Pancreas (tissue), 10 donors: ENCODE measurements around the gene PCCA. TPM values are rescaled to one million over a fixed set of nuclear protein-coding genes. Genes with fewer than 3 reads are reported as not detected.

Experiments used
- ATAC-seq, 4 donors: fragments of 200-7000 bp; cut with Tn5 transposase; one replicate each; pipeline versions ENCODE4 v1.8.0 to v1.9.1; 2020; ENCODE audit warnings: mild to moderate bottlenecking in 4 of 4, moderate library complexity in 4 of 4
- DNase-seq, 6 donors: peaks; one replicate each; pipeline ENCODE4 v3.0.0-alpha.2; 2020
- FAIRE-seq: peaks from 2 replicates; lab custom pipeline; 2012; peaks lifted over from hg19 to GRCh38; lab: Jason Lieb, UNC
- H3K27ac ChIP-seq, 4 donors: fragments of 200-600 bp; sonication (generic); 1 replicate in 3 of 4; 2 replicates in 1 of 4; pipeline versions ENCODE4 v1.5.0 to v1.8.0; 2020
- H3K27me3 ChIP-seq, 4 donors: fragments of 200-600 bp; one replicate each; pipeline ENCODE4 v1.8.0; 2021
- H3K36me3 ChIP-seq, 3 donors: fragments of 200-600 bp; sonication (generic) in 1 of 3; one replicate each; pipeline versions ENCODE4 v1.5.0 to v1.8.0; 2020 to 2021
- H3K4me1 ChIP-seq, 3 donors: fragments of 200-600 bp; one replicate each; pipeline ENCODE4 v1.8.0; 2021
- H3K4me3 ChIP-seq, 4 donors: fragments of 200-600 bp; sonication (generic) in 2 of 4; one replicate each; pipeline versions ENCODE4 v1.5.0 to v1.8.0; 2020 to 2021
- H3K9me3 ChIP-seq, 4 donors: fragments of 200-600 bp; one replicate each; pipeline ENCODE4 v1.8.0; 2021
- CTCF ChIP-seq, 4 donors: fragments of 200-600 bp; sonication (generic) in 3 of 4; IDR thresholded peaks; one replicate each; pipeline versions ENCODE4 v1.5.0 to v1.8.0; 2021; ENCODE audit warnings: antibody characterized with exemption in 4 of 4
- WGBS, 2 donors: extraction: QIAGEN DNeasy Blood & Tissue Kit; methylation state at CpG; one replicate each; pipeline ENCODE4 v1.1.7; 2013; 5-methylcytosine and 5-hydroxymethylcytosine counted together
- intact Hi-C, 3 donors: fragments of 100-400 bp; cut with DNase I; formaldehyde crosslinking; loops; one replicate each; pipeline versions ENCODE4 v1.11.1 to v1.14.2; 2022
- polyA plus RNA-seq, 2 donors: library from polyadenylated mRNA; stranded (reverse); fragments of 200-250 nt; gene quantifications; one replicate each; pipeline ENCODE4 v1.2.3, GENCODE V29; 2013
- total RNA-seq, 6 donors: library from RNA; stranded (reverse); fragmentation: NEBNext Ultra II Directional in 4 of 6; extraction: Animal tissue kit (Norgen Biotek cat#: 25700) in 4 of 6; gene quantifications; one replicate each; pipeline versions ENCODE4 v1.2.1 to v1.2.4, GENCODE V29; 2021 to 2023
- donor health status: healthy with polysubstance abuse.
- donor health status: DM: no; HTN: no; CAD: no; lungs with moderate emphysema.
- donor health status: DM: no; HTN: no; CAD: no.
- donor health status: control.
- donor health status: control.
- donor health status: Bipolar disorder and iron deficiency.
- donor health status: DM: yes; HTN: yes; CAD: no.
- donor health status: DM: no; HTN: no; CAD: no.
- donor health status: DM: no; HTN: no; CAD: no.
- donor health status: DM: yes; HTN: yes; CAD: no.

Gene PCCA
- total and polyA plus RNA-seq, 8 donors, result 14.2 to 32.1 (median 24.1) TPM

GRCh38 chr13:100480676-100481075, 391.8 kb downstream of the PCCA start:
- no peak for DNase-seq
- intact Hi-C loops, result no loop called here
- FAIRE-seq, result no peak
- Histone ChIP-seq H3K9me3 (no peaks in the 10 kb centered on the region), H3K4me1 (no peaks in the 10 kb centered on the region), H3K27ac (no peak overlapping the region), H3K4me3 (no peak overlapping the region), H3K27me3 (no peaks in the 10 kb centered on the region), H3K36me3 (no peaks in the 10 kb centered on the region)
- ATAC-seq, result no peak
- no peak for TF ChIP-seq CTCF (IDR thresholded peaks at IDR 0.05)
- 95 to 99% methylated on average over 9 of the region's 9 CpGs for WGBS, 2 donors

GRCh38 chr13:100483139-100483538, 394.2 kb downstream of the PCCA start:
- no peaks in the 10 kb centered on the region for H3K9me3 ChIP-seq
- no peaks in the 10 kb centered on the region for H3K36me3 ChIP-seq
- no peak for DNase-seq
- H3K4me1 ChIP-seq, result no peaks in the 10 kb centered on the region
- no peak for ATAC-seq
- H3K4me3 ChIP-seq, result no peak overlapping the region
- no peak overlapping the region for H3K27ac ChIP-seq
- 89 to 90% methylated on average over 6 of the region's 6 CpGs for WGBS, 2 donors
- TF ChIP-seq CTCF (IDR thresholded peaks at IDR 0.05), result no peak
- no peaks in the 10 kb centered on the region for H3K27me3 ChIP-seq
- intact Hi-C loops, result no loop called here
- FAIRE-seq, result no peak

- intact Hi-C loops, result no loop called here
- no peak for ATAC-seq
- Histone ChIP-seq H3K9me3 (no peaks in the 10 kb centered on the region), H3K36me3 (no peaks in the 10 kb centered on the region), H3K27me3 (no peaks in the 10 kb centered on the region), H3K4me1 (no peaks in the 10 kb centered on the region), H3K4me3 (no peak overlapping the region), H3K27ac (no peak overlapping the region)
- FAIRE-seq, result no peak
- TF ChIP-seq CTCF (IDR thresholded peaks at IDR 0.05), result no peak
- no peak for DNase-seq
- WGBS, 2 donors, result 76 to 78% methylated on average over 8 of the region's 8 CpGs
Measured at GRCh38 chr13:100483841-100484381, 395.0 kb downstream of the PCCA start.

GRCh38 chr13:100484702-100485101, 395.8 kb downstream of the PCCA start:
- H3K4me1 ChIP-seq, result no peaks in the 10 kb centered on the region
- ATAC-seq (no peak), FAIRE-seq (no peak), DNase-seq (no peak)
- intact Hi-C loops, result no loop called here
- H3K9me3 ChIP-seq, result no peaks in the 10 kb centered on the region
- no peak overlapping the region for H3K4me3 ChIP-seq
- no peaks in the 10 kb centered on the region for H3K36me3 ChIP-seq
- no peak for TF ChIP-seq CTCF (IDR thresholded peaks at IDR 0.05)
- WGBS, 2 donors, result 84 to 95% methylated on average over 3 of the region's 3 CpGs
- no peaks in the 10 kb centered on the region for H3K27me3 ChIP-seq
- H3K27ac ChIP-seq, result no peak overlapping the region

GRCh38 chr13:100485265-100485664, 396.4 kb downstream of the PCCA start:
- H3K27me3 ChIP-seq, result no peaks in the 10 kb centered on the region
- no peaks in the 10 kb centered on the region for H3K4me1 ChIP-seq
- H3K27ac ChIP-seq, result no peak overlapping the region
- no peaks in the 10 kb centered on the region for H3K9me3 ChIP-seq
- DNase-seq (no peak), FAIRE-seq (no peak), ATAC-seq (no peak)
- intact Hi-C loops, result no loop called here
- 90 to 91% methylated on average over 2 of the region's 2 CpGs for WGBS, 2 donors
- no peak for TF ChIP-seq CTCF (IDR thresholded peaks at IDR 0.05)
- no peaks in the 10 kb centered on the region for H3K36me3 ChIP-seq
- no peak overlapping the region for H3K4me3 ChIP-seq
